COR-L47 (cell line): Measurements from ENCODE around the gene SPATA33.
A peak's percentile ranks its signal among the peaks of the same experiment; 100 is the strongest.

Experiments
- DNase-seq: peaks from one replicate; lab custom pipeline; 2025; lab: John Stamatoyannopoulos, UW

Gene SPATA33

GRCh38 chr16:89657442-89658220 is at the start of gene SPATA33, which contains the start of gene CHMP1A:
Gene SPATA33 (plus strand): TSS chr16:89657836. CDS start chr16:89657912, 76 bp downstream.
Gene CHMP1A (minus strand): TSS chr16:89657708. CDS start chr16:89657588, 120 bp downstream.
- DNase-seq: peak; percentile 86

GRCh38 chr16:89607937-89608740 is 49.5 kb upstream of the SPATA33 start:
- no peak for DNase-seq

GRCh38 chr16:89610108-89610453 is 47.6 kb upstream of the SPATA33 start:
- DNase-seq: no peak

- DNase-seq: no peak
Measured at GRCh38 chr16:89612415-89613166, 45.0 kb upstream of the SPATA33 start.

- DNase-seq: no peak
Measured at GRCh38 chr16:89613231-89613953, 44.2 kb upstream of the SPATA33 start, which contains the start of gene DPEP1. Gene DPEP1 (plus strand): TSS chr16:89613642. CDS start chr16:89630411, 16,769 bp downstream.

- no peak for DNase-seq
Measured at GRCh38 chr16:89613954-89614459, 43.6 kb upstream of the SPATA33 start.

- no peak for DNase-seq
Measured at GRCh38 chr16:89615176-89615575, 42.5 kb upstream of the SPATA33 start.

GRCh38 chr16:89615596-89616090 is 42.0 kb upstream of the SPATA33 start:
- DNase-seq: no peak

- no peak for DNase-seq
Measured at GRCh38 chr16:89616623-89617022, 41.0 kb upstream of the SPATA33 start.

GRCh38 chr16:89617036-89617435 is 40.6 kb upstream of the SPATA33 start:
- no peak for DNase-seq

- no peak for DNase-seq
Measured at GRCh38 chr16:89618109-89618998, 39.3 kb upstream of the SPATA33 start.

GRCh38 chr16:89619840-89620239 is 37.8 kb upstream of the SPATA33 start:
- DNase-seq: no peak

GRCh38 chr16:89620406-89620841 is 37.2 kb upstream of the SPATA33 start:
- DNase-seq: no peak

- DNase-seq: no peak
Measured at GRCh38 chr16:89621136-89621697, 36.4 kb upstream of the SPATA33 start.

- DNase-seq: no peak
Measured at GRCh38 chr16:89621698-89622409, 35.8 kb upstream of the SPATA33 start.

- no peak for DNase-seq
Measured at GRCh38 chr16:89623511-89624261, 34.0 kb upstream of the SPATA33 start.

GRCh38 chr16:89624777-89625761 is 32.6 kb upstream of the SPATA33 start:
- no peak for DNase-seq
